GM19372 (cell line): ENCODE measurements around the gene CLEC1A.

Experiments used
- ATAC-seq: cut with Tn5 transposase; IDR thresholded peaks from one replicate; pipeline ENCODE4 v1.9.1; 2021; ENCODE audit warnings: mild to moderate bottlenecking, low read depth, moderate library complexity; ENCODE audit not compliant: unreplicated experiment

Gene CLEC1A

DNA sequence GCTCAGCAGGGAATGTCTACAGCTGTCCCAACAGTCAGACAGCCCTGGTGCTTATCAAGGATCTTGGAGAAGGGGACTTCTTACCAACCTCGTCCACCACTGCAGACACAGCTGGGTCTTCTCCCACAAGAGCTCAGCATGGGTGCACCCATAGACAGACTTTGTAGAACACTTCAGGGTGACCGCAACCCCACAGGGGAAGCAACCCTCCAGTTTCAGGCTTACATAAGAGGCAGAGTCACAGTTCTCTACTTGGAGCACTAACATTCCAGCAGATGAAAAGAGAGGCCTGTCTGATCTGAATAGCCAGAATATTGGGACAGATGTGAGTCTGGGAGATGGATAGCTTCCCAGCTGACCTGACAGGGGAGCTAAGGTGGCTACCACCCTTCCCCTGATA lies 3.5 kb upstream of the CLEC1A start:
- no peak for ATAC-seq

GRCh38 chr12:10101648-10102220 lies 2.9 kb upstream of the CLEC1A start:
- no peak for ATAC-seq

GRCh38 chr12:10101042-10101579 lies 2.3 kb upstream of the CLEC1A start:
- no peak for ATAC-seq

GRCh38 chr12:10097521-10097920 lies 1.3 kb downstream of the CLEC1A start:
- ATAC-seq: no peak

DNA sequence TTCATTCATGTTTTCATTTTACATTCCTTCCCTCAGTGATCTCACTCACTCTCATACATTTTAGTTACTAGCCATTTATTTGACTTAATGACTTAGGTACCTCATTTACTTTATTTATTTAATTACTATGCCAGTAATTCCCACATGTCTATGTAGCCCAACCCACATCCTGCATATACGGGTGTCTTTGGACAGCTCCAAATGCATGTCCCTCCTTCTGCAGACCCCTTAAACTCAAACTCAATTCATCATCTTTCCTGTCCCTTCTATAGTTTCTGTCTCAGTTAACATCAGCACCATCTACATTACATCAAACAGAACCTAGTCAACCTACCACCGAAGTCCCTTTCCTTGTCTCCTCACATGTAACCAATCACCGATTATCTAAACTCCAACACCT lies 2.8 kb downstream of the CLEC1A start:
- no peak for ATAC-seq

DNA sequence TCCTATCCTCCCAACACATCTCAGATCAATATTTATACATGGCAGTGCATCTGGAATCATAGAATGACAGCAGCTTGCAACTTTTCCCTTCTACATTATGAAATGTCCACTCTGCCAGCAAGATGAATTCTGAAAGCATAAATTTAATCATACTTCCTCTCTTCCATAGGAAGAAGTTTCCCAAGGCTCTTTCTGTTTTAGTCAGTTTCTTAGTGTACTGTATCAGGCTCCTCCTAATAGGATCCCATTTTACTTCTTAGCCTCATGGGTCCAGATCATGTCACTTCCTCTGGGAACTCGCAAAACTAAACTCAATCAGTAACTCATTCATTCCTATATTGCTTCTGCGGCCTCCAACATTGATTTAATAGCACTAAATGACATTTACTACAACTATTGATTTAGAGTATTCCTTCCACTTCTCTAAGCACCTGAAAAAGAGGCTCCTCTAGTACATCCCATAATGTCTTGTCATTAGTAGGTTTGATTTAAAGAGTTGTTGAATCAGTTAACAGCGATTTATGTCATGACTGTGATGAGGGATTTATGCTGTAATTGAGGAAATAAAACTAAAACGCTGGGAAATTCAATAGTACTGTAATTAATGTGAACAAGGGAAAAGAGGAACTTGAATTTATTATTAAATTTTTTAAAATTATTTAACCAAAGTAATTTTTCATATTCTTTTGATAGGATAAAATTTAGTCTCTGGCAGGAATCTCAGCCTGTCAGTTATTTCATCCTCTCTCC lies 4.0 kb downstream of the CLEC1A start:
- ATAC-seq: no peak

DNA sequence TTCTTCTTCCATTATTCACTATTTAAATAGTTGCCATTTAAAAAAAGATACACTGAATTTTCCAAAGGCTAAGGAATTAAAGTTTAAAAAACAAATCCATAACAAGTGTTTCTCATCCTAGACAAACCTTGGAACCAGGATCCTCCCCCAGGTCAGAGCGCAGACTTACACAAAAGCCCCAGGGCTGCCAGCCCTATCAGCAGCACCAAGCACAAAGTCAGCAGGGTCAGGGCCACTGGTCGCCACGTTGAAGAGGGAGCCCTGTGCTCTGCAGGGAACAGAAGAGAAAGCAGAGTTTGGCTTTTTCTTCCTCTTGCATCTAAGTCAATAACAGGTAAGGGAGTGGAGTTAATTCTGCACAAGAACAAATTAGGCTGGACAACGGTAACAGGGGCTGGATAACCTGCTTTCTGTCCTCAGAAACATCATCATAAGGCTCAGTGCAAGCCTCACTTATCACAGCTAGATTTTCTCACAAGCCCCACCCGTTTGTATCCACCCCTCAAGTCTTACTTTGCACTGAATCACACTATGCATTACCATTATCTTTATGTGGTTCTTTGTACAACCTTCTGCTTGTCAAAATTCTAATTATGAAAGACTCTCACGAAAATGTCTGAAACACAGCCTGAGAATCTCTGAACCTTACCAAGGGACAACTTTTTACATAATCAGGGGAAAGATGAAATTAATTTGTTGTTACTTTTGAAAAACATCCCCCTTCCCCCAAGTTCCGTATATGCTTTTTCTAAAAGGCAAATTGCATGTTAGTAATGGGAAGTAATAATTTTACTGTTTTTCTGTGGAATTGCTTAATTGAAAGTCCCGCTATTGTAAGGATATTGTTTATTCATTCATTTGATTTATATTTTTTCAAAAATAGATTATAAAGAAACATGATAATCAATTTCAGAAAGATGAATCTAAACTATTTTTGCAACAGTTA lies 9.6 kb downstream of the CLEC1A start:
- no peak for ATAC-seq

- ATAC-seq: no peak
These were observed 10.8 kb downstream of the CLEC1A start for GRCh38 chr12:10088031-10088430.

DNA sequence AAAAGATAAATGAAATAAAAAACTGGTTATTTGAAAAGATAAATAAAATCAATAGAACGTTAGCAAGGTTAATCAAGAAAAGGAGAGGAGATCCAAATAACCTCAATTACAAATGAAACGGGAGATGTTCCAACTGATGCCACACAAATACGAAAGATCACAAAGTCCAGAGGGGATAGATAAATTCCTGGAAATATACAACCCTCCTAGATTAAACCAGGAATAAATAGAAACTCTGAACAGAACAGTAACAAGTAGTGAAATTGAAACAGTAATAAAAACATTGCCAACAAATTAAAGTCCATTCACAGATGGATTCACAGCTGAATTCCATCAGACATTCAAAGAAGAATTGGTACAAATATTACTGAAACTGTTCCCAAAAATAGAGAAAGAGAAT lies 12.4 kb downstream of the CLEC1A start:
- ATAC-seq: no peak

- ATAC-seq: no peak
These were observed 14.1 kb downstream of the CLEC1A start for GRCh38 chr12:10084733-10085132.

GRCh38 chr12:10082117-10082874 lies 16.5 kb downstream of the CLEC1A start:
- no peak for ATAC-seq

GRCh38 chr12:10075451-10075850 lies 23.3 kb downstream of the CLEC1A start:
- no peak for ATAC-seq

DNA sequence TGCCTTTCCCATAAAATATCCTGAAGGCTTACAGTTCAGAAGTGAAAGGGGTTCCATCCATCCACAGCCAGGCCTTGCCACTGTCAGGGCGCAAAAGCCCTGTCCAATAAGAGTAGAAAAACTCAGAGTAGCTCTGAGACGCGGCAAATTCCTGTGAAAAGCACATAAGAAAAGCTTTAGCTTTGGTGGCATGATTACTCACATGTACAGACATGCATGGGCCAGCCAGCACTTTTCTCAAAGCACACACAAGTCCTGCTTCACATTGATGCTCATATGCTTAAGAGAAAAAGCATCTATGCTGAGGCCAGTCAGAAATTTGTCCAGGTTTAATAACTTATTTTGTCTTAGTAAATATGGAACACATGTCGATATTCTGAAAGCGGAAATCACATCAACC lies 25.5 kb downstream of the CLEC1A start:
- ATAC-seq: no peak

DNA sequence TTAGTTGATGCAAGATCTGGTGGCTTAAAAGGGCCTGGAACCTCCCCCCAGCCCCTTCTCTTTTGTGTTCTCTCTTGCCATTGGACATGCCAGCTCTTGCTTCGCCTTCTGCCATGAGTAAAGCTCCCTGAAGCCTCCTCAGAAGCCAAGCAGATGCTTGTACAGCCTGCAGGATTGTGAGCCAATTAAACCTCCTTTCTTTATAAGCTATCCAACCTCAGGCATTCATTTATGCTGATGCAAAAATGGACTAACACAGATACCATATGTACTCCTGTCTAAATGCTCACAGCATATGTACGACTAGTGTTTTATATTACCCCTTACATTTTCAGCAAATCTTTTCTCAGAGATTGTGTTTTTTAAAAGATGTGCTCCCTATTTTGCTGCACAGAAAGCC lies 26.7 kb downstream of the CLEC1A start:
- ATAC-seq: no peak

GRCh38 chr12:10070380-10070779 lies 28.4 kb downstream of the CLEC1A start:
- no peak for ATAC-seq

DNA sequence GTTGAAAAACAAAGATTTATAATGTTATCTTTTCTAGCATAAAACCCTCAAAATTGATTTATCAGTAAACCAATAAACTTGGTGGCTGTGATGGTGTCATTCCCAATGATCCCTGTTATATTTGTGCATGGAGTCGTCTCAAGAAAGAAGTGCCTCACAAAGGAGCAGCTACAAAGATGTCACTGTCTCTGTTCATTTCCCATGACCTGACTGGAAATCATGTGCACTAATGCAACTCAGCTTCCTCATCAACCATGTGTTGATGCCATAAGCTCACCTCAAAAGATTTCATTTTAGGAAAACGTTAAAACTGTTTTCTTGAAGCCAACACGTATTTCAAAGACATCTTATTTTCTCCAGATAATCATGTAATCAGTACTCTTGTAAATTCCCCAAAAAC lies 28.8 kb downstream of the CLEC1A start:
- ATAC-seq: no peak

DNA sequence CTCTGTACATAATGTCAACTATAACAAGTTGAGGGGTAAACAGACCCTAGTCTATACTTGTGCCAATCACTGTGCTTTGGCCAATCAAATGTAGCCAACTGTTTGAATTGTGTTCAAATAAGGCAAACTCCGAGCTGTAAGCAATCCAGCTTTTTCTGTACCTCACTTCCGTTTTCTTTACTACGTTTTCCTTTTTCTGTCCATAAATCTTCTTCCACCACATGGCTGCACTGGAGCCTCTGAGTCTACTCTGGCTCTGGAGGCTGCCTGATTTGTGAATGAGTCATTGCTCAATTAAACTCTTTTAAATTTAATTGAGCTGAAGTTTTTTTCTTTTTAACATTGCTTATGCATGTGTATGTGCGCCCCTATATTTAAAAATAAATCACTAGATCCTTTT lies 29.7 kb downstream of the CLEC1A start:
- ATAC-seq: no peak

DNA sequence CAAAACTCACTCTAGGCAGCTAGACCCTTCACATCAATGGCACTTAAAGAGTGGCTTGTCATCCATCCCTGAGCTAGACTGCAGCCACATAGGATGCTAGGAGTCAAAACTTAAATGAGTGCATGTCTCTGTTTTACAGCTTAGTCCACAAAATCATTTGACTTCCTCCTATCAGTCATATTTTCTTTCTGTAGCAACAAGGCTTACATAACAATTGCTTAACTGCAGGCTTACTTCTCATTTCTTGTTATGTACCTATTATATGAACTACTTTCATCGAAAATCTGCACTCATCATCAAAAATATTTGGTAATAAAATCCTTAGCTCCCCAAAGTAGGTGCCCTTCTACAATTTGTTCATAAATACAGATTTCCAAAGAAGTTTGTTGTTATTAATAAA lies 30.1 kb downstream of the CLEC1A start:
- ATAC-seq: no peak

DNA sequence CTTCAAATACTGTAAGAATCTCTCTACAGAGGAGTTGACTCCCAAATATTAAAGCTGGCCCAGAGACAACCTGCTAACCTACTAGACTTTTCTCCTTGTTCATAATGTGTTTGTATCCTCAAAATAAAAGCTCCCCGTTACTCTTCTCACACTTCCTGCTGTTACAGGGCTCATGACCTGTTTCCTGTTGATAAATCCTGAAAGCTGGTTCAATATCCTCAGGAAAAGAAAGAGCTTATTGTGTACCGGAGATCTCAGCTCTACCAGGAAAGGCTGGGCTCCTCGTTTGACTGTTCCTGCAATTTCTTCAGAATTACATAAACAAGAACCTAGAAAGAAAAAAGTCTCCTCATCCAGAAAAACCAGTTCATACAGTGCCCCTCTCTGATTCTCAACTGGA lies 30.8 kb downstream of the CLEC1A start:
- ATAC-seq: no peak

DNA sequence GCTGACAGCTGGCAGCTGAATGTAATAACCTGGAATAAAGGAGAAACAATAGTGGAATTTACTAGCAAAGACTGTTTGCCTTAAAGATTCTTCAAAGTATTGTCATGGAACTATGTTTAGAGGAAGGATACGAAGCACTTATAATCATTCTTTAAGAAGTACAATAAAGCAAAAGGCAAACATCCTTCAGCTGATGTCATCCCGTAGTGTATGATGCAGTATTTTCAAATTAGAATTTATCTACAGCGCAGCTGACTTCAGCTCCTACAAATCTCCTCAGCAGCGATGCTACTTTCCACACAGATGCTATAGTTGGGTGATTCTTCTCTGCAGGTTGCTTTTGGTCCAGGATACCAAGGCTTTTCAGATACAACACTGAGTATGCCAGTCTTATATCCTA lies 31.5 kb downstream of the CLEC1A start:
- ATAC-seq: no peak
